ENCODE measurements around the gene TMEM43.
"Not testable (repeated sequence)": the region's sequence is repeated elsewhere in the genome, so short reads cannot be mapped to it uniquely, and the experiment has no call there.

TMEM43 gene

GRCh38 chr3:14117468-14118399, 7.1 kb upstream of the TMEM43 start:
- ATAC-seq (replicated peaks) = no peak
- DNase-seq = no peak
- no peak overlapping the region for H3K27ac Mint-ChIP-seq
- peaks cover 6 to 13% of the 10 kb centered on the region in 2 donors for H3K4me1 Mint-ChIP-seq (ENCODE audit: low read depth in 2 of 2)
- no peaks in the 10 kb centered on the region for H3K9me3 Mint-ChIP-seq
- H3K36me3 Mint-ChIP-seq (ENCODE audit: insufficient read depth) = peaks cover 5% of the 10 kb centered on the region
- H3K4me3 Mint-ChIP-seq = no peak overlapping the region
- H3K27me3 Mint-ChIP-seq = no peaks in the 10 kb centered on the region

GRCh38 chr3:14118400-14119381, 6.2 kb upstream of the TMEM43 start:
- Mint-ChIP-seq H3K9me3 (no peaks in the 10 kb centered on the region), H3K27me3 (no peaks in the 10 kb centered on the region), H3K36me3 (ENCODE audit: insufficient read depth) (peaks cover 3% of the 10 kb centered on the region), H3K4me3 (no peak overlapping the region), H3K27ac (no peak overlapping the region), H3K4me1 (ENCODE audit: low read depth in 2 of 2) (peaks cover 14 to 21% of the 10 kb centered on the region in 2 donors)
- DNase-seq (no peak), ATAC-seq (replicated peaks) (no peak)

GRCh38 chr3:14119651-14120050, 5.2 kb upstream of the TMEM43 start:
- no peak for DNase-seq
- Mint-ChIP-seq H3K36me3 (ENCODE audit: insufficient read depth) (peaks cover 9% of the 10 kb centered on the region), H3K9me3 (no peaks in the 10 kb centered on the region), H3K4me1 (ENCODE audit: low read depth in 2 of 2) (peaks cover 17 to 26% of the 10 kb centered on the region in 2 donors), H3K4me3 (no peak overlapping the region), H3K27ac (peak overlapping the region in 1 of 2 donors; percentile 81), H3K27me3 (no peaks in the 10 kb centered on the region)
- ATAC-seq (replicated peaks) = no peak

GRCh38 chr3:14120111-14120920, 4.5 kb upstream of the TMEM43 start:
- H3K9me3 Mint-ChIP-seq = no peaks in the 10 kb centered on the region
- H3K4me3 Mint-ChIP-seq = no peak overlapping the region
- no peaks in the 10 kb centered on the region for H3K27me3 Mint-ChIP-seq

GRCh38 chr3:14120921-14121448, 3.9 kb upstream of the TMEM43 start:
- not testable (repeated sequence) for ATAC-seq (replicated peaks); H3K27ac Mint-ChIP-seq; H3K27me3 Mint-ChIP-seq; H3K9me3 Mint-ChIP-seq; DNase-seq; H3K4me3 Mint-ChIP-seq
- Mint-ChIP-seq H3K36me3 (ENCODE audit: insufficient read depth) (peaks cover 22% of the 10 kb centered on the region), H3K4me1 (ENCODE audit: low read depth in 2 of 2) (peaks cover 25 to 32% of the 10 kb centered on the region in 2 donors)

More at GRCh38 chr3:14120111-14120920, 4.5 kb upstream of the TMEM43 start:
- DNase-seq (no peak), ATAC-seq (replicated peaks) (no peak)
- H3K4me1 Mint-ChIP-seq (ENCODE audit: low read depth in 2 of 2) = peaks cover 19 to 26% of the 10 kb centered on the region in 2 donors
- peaks cover 16% of the 10 kb centered on the region for H3K36me3 Mint-ChIP-seq (ENCODE audit: insufficient read depth)
- peak overlapping the region in 1 of 2 donors; percentile 81 for H3K27ac Mint-ChIP-seq

GRCh38 chr3:14121859-14122258, 3.0 kb upstream of the TMEM43 start:
- Mint-ChIP-seq H3K4me1 (ENCODE audit: low read depth in 2 of 2) (peaks cover 32 to 38% of the 10 kb centered on the region in 2 donors), H3K4me3 (no peak overlapping the region), H3K27ac (peak overlapping the region in 1 of 2 donors; percentile 96), H3K27me3 (no peaks in the 10 kb centered on the region), H3K9me3 (no peaks in the 10 kb centered on the region), H3K36me3 (ENCODE audit: insufficient read depth) (peaks cover 23% of the 10 kb centered on the region)
- ATAC-seq (replicated peaks) = no peak
- no peak for DNase-seq

- no peaks in the 10 kb centered on the region for H3K27me3 Mint-ChIP-seq
- H3K4me3 Mint-ChIP-seq = peak overlapping the region; percentile 3 to 99
- peaks cover 25% of the 10 kb centered on the region for H3K36me3 Mint-ChIP-seq (ENCODE audit: insufficient read depth)
- peak overlapping the region; percentile 96 to 99 for H3K27ac Mint-ChIP-seq
- ATAC-seq (replicated peaks) = no peak
- H3K4me1 Mint-ChIP-seq (ENCODE audit: low read depth in 2 of 2) = peaks cover 33 to 40% of the 10 kb centered on the region in 2 donors
- H3K9me3 Mint-ChIP-seq = no peaks in the 10 kb centered on the region
- no peak for DNase-seq
Observed at GRCh38 chr3:14122301-14122700, 2.6 kb upstream of the TMEM43 start.

- H3K9me3 Mint-ChIP-seq = no peaks in the 10 kb centered on the region
Observed at GRCh38 chr3:14123308-14124222, 1.3 kb upstream of the TMEM43 start.

GRCh38 chr3:14124223-14124614, 633 bp upstream of the TMEM43 start:
- no peaks in the 10 kb centered on the region for H3K9me3 Mint-ChIP-seq
- peaks cover 33% of the 10 kb centered on the region for H3K36me3 Mint-ChIP-seq (ENCODE audit: insufficient read depth)
- ATAC-seq (replicated peaks) (peak; percentile 28), DNase-seq (peak in 1 of 3 experiments; percentile 39)
- peak overlapping the region; percentile 93 to 99 for H3K4me3 Mint-ChIP-seq
- peaks cover 46 to 52% of the 10 kb centered on the region in 2 donors for H3K4me1 Mint-ChIP-seq (ENCODE audit: low read depth in 2 of 2)
- H3K27me3 Mint-ChIP-seq = no peaks in the 10 kb centered on the region
- H3K27ac Mint-ChIP-seq = peak overlapping the region; percentile 96 to 99

More at GRCh38 chr3:14123308-14124222, 1.3 kb upstream of the TMEM43 start:
- Mint-ChIP-seq H3K27me3 (no peaks in the 10 kb centered on the region), H3K4me3 (peak overlapping the region; percentile 93 to 99), H3K27ac (peak overlapping the region; percentile 96 to 99), H3K36me3 (ENCODE audit: insufficient read depth) (peaks cover 26% of the 10 kb centered on the region), H3K4me1 (ENCODE audit: low read depth in 2 of 2) (peaks cover 46 to 52% of the 10 kb centered on the region in 2 donors)
- ATAC-seq (replicated peaks) (no peak), DNase-seq (no peak)

GRCh38 chr3:14125193-14126016, 553 bp downstream of the TMEM43 start:
- Mint-ChIP-seq H3K9me3 (no peaks in the 10 kb centered on the region), H3K4me3 (peak overlapping the region; percentile 93 to 99), H3K36me3 (ENCODE audit: insufficient read depth) (peaks cover 45% of the 10 kb centered on the region), H3K27ac (peak overlapping the region; percentile 96 to 99), H3K27me3 (no peaks in the 10 kb centered on the region), H3K4me1 (ENCODE audit: low read depth in 2 of 2) (peaks cover 46 to 48% of the 10 kb centered on the region in 2 donors)
- ATAC-seq (replicated peaks) (peak; percentile 28), DNase-seq (peak; percentile 31 to 38 (median 37))
